BJ (cell line): ENCODE measurements around the gene TOM1L2. TPM values are rescaled to one million over a fixed set of nuclear protein-coding genes. Genes with fewer than 3 reads are reported as not detected.

Source experiments
- CTCF ChIA-PET: fragments of 350-600 bp; formaldehyde crosslinking; extraction: SDS; loops from one replicate; lab custom pipeline; 2021; ENCODE audit warnings: antibody characterized with exemption, inconsistent platforms; lab: Yijun Ruan, JAX
- POLR2A ChIA-PET: fragments of 300-600 bp; sonication (Branson Sonifier 250); formaldehyde crosslinking; extraction: SDS; loops from one replicate; lab custom pipeline; 2021; ENCODE audit warnings: antibody characterized with exemption; lab: Charles Lee
- DNase-seq: peaks from one replicate; pipeline ENCODE4 v3.0.0-alpha.2; 2011; ENCODE audit warnings: low read depth
- H3K27me3 ChIP-seq: 2 replicates; pipeline ENCODE4 v1.6.0; 2011; ENCODE audit warnings: low read length; ENCODE audit not compliant: control insufficient read depth, insufficient read depth
- H3K36me3 ChIP-seq: 2 replicates; pipeline ENCODE4 v1.5.1; 2011; ENCODE audit warnings: low read length; ENCODE audit not compliant: control insufficient read depth, insufficient read depth
- H3K4me3 ChIP-seq: 2 replicates; pipeline ENCODE4 v1.5.1; 2011; ENCODE audit warnings: low read depth, mild to moderate bottlenecking, control low read depth, low read length
- CTCF ChIP-seq: IDR thresholded peaks from 2 replicates; pipeline ENCODE4 v1.5.1; 2011; ENCODE audit warnings: low read depth, mild to moderate bottlenecking, control low read depth, inconsistent platforms, low read length, moderate library complexity; ENCODE audit not compliant: insufficient read depth
- polyA plus RNA-seq: library from polyadenylated mRNA; depleted of rRNA; stranded (reverse); fragments of >200 nt; gene quantifications from 2 replicates; pipeline ENCODE4 v1.2.3, GENCODE V29; 2011

Gene TOM1L2
- polyA plus RNA-seq, 1 experiment, result 39.6 TPM

DNA sequence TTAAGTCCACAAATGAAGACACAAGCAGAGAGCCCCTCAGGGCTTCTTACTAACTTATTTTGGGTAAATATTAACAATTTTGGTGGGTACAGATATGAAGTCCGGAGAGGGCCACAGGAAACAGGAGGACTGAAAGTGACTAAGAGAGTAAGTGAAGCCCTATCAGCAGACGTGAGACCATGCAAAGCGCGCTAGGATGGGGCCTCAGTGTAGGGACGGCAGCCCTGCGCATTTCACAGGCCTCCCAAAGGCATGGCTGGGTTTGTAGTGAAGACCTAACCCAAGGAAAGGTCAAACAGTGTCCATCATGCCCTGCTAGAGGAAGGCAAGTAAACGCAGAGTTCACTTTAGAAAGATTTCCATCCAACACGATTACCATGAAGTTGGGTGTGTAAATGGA lies 75.5 kb downstream of the TOM1L2 start:
- H3K27me3 ChIP-seq, result no peaks in the 10 kb centered on the region
- POLR2A ChIA-PET, result no interaction called here

DNA sequence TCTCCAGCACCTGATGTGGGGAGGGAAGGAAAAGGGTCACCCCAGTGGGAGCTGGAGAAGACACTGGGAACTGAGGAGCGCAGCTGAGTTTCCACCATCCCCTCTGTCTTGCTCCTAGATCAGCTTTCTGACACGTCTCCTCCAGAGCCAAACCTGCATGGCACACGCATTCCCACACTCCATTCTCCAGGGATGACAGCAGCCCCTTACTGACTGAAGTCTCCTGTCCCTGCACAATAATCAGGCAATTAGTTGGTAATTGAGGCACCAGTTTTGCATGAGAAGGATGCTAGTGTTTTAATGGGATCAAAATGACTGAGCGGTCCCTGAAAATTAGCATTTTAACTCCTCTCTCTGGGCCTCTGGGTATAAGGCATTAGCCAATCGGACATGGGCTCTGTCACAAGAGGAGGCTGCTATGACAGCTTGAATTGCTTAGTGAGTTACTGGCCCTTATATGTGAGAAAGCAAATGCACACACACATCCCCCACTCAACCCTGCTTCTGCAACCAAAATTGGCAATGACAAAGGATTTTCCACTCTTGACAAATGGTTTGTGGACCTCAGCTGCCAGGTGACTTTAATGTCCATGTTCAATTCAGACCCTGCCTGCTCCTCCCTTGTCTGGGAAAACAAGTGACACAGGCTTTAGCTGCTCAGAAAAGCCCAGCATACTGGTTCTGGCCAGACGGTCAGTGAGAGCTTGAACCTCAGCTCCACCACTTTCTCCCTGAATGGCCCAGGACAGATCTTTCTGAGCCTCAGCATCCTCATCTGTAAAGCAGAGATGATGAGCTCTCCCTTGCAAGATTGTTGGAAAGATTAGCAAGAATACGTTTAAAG lies 78.2 kb downstream of the TOM1L2 start:
- no peak overlapping the region for H3K4me3 ChIP-seq
- TF ChIP-seq CTCF, result no peak
- no peak for DNase-seq
- ChIA-PET POLR2A (no interaction called here), CTCF (interaction anchor here (0.6 to 3.0 kb wide), 4 partner anchors 11 to 140 kb away, joined by 3 to 15 read pairs (median 4); no protein-coding TSS in a partner anchor)
- H3K27me3 ChIP-seq, result no peaks in the 10 kb centered on the region
- H3K36me3 ChIP-seq, result peaks cover 12% of the 10 kb centered on the region

More for the DNA sequence above, 75.5 kb downstream of the TOM1L2 start:
- peaks cover 10% of the 10 kb centered on the region for H3K36me3 ChIP-seq
- no peak overlapping the region for H3K4me3 ChIP-seq
- DNase-seq, result no peak
- CTCF ChIA-PET, result interaction anchor here (0.9 kb wide), 1 partner anchor 215 kb away, joined by 3 read pairs; no protein-coding TSS in a partner anchor
- TF ChIP-seq CTCF, result no peak

DNA sequence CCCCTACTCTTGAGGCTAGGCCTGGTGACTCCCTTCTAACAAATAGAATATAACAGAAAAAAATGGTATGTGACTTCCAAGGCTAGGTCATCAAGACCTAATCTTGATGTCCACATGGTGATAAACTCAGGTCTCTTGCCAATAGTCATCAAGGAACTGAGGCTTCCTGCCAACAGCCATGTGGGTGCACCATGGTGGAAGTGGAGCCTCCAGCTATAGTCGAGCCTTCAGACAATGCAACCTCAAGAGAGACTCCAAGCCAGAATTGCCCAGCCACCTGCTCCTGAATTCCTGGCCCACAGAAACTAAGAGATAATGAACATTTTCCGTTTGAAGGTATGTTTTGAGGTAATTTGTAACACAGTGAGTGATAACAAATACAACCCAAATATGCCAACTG lies 79.5 kb downstream of the TOM1L2 start:
- Histone ChIP-seq H3K36me3 (peaks cover 9% of the 10 kb centered on the region), H3K4me3 (no peak overlapping the region), H3K27me3 (no peaks in the 10 kb centered on the region)
- POLR2A ChIA-PET, result no interaction called here
- no peak for DNase-seq
- TF ChIP-seq CTCF, result no peak
- CTCF ChIA-PET, result interaction anchor here (2.3 to 3.0 kb wide), 5 partner anchors 7 to 141 kb away, joined by 11 to 46 read pairs (median 19); no protein-coding TSS in a partner anchor

- Histone ChIP-seq H3K27me3 (no peaks in the 10 kb centered on the region), H3K36me3 (peaks cover 10% of the 10 kb centered on the region), H3K4me3 (no peak overlapping the region)
- TF ChIP-seq CTCF, result no peak
- no peak for DNase-seq
- ChIA-PET CTCF (interaction anchor here (1.0 to 4.5 kb wide), 13 partner anchors 8 to 144 kb away, joined by 3 to 88 read pairs (median 11); no protein-coding TSS in a partner anchor), POLR2A (no interaction called here)
These were observed 80.2 kb downstream of the TOM1L2 start for GRCh38 chr17:17892009-17892408.
